Esophagus squamous epithelium (tissue), 5 donors: ENCODE data around the gene PRLR. TPM values are rescaled to one million over a fixed set of nuclear protein-coding genes. Genes with fewer than 3 reads are reported as not detected.
A peak's percentile ranks its signal among the peaks of the same experiment; 100 is the strongest.
"Not testable (repeated sequence)": the region's sequence is repeated elsewhere in the genome, so short reads cannot be mapped to it uniquely, and the experiment has no call there.

Source experiments
- DNase-seq: peaks from one replicate; lab custom pipeline; 2025; lab: John Stamatoyannopoulos, UW
- H3K27ac ChIP-seq, 4 donors: fragments of 200-600 bp; sonication (generic); one replicate each; pipeline ENCODE4 v1.5.1; 2016 to 2019; ENCODE audit warnings: mild to moderate bottlenecking in 1 of 4
- H3K27me3 ChIP-seq, 4 donors: fragments of 200-600 bp; sonication (generic); 1 replicate in 3 of 4; 2 replicates in 1 of 4; pipeline versions ENCODE4 v1.5.1 to v1.6.0; 2017 to 2021; ENCODE audit warnings: antibody characterized with exemption in 1 of 4
- H3K36me3 ChIP-seq, 3 donors: fragments of 200-600 bp; sonication (generic); one replicate each; pipeline ENCODE4 v1.5.1; 2016 to 2019
- H3K4me1 ChIP-seq, 3 donors: fragments of 200-600 bp; sonication (generic); one replicate each; pipeline ENCODE4 v1.5.1; 2017 to 2019
- H3K4me3 ChIP-seq, 4 donors: fragments of 200-600 bp; sonication (generic); 1 replicate in 3 of 4; 2 replicates in 1 of 4; pipeline ENCODE4 v1.5.1; 2016 to 2019; ENCODE audit warnings: mild to moderate bottlenecking in 2 of 4, moderate library complexity in 1 of 4
- H3K9me3 ChIP-seq, 3 donors: fragments of 200-600 bp; sonication (generic); one replicate each; pipeline ENCODE4 v1.5.1; 2016 to 2019
- POLR2A ChIP-seq, 4 donors: fragments of 450-650 bp; IDR thresholded peaks; one replicate each; pipeline ENCODE4 v1.6.1; 2017; ENCODE audit warnings: antibody characterized with exemption in 4 of 4, mild to moderate bottlenecking in 4 of 4, moderate library complexity in 3 of 4
- WGBS, 2 donors: methylation state at CpG; one replicate each; pipeline ENCODE4 v1.1.5; 2018; 5-methylcytosine and 5-hydroxymethylcytosine counted together
- intact Hi-C: fragments of 100-400 bp; cut with DNase I; formaldehyde crosslinking; loops from one replicate; pipeline ENCODE4 v1.15.0; 2022
- total RNA-seq, 4 donors: library from RNA; depleted of rRNA; stranded (reverse); fragments of >200 nt; gene quantifications; one replicate each; pipeline ENCODE4 v1.1.0, GENCODE V29; 2016
- TF ChIP-seq, protein P1 (sequence below), 6 experiments: fragments of 450-650 bp in 4 of 6; fragments of 200-600 bp in 2 of 6; sonication (generic) in 2 of 6; IDR thresholded peaks; one replicate each; pipeline ENCODE4 v1.5.1; 2016 to 2019; ENCODE audit warnings: antibody characterized with exemption in 6 of 6, mild to moderate bottlenecking in 4 of 6, moderate library complexity in 4 of 6
- donor health status: DM: yes; HTN: yes; CAD: no.

The PRLR gene
- total RNA-seq, 4 donors from 2014 or later: 1.5 to 2.8 (median 2.3) TPM

DNA sequence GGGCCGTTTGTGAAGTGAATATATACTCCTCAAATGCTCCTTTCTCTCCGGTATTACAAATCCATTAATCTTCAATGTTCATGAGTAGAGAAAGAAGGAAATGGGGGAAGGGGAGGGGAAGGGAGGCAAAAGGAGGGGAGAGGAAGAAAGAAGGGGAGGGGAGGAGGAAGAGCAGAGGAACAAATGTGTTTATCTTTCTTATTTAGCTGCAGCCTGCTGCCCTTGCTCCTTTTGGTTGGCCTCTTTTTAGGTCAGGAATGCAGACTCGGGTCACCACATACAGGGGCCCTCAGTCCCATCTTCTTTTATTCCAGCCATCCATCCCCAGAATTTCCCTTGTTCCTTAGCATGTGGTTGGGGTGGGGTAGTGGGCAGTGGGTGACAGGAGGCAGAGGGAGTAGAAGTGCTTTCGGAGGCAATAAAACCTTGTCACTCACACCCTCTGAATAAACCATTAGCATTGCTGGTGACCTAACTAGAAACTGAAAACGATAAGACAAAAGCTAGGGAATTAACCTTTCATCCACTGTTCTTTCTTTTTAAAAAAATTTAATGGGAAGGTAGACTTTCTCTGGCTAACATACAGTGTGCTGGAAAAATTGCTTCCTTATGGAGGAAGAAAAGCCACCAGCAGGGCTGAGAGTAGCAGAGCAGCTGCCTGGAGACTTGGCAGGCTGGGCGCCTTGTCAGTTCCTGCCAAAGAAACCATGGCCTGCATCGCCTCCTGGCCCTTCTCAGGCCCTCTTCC lies 16.8 kb upstream of the PRLR start:
- intact Hi-C loops: no loop called here
- TF ChIP-seq POLR2A (IDR thresholded peaks at IDR 0.05): no peak
- TF ChIP-seq, protein P1, sequence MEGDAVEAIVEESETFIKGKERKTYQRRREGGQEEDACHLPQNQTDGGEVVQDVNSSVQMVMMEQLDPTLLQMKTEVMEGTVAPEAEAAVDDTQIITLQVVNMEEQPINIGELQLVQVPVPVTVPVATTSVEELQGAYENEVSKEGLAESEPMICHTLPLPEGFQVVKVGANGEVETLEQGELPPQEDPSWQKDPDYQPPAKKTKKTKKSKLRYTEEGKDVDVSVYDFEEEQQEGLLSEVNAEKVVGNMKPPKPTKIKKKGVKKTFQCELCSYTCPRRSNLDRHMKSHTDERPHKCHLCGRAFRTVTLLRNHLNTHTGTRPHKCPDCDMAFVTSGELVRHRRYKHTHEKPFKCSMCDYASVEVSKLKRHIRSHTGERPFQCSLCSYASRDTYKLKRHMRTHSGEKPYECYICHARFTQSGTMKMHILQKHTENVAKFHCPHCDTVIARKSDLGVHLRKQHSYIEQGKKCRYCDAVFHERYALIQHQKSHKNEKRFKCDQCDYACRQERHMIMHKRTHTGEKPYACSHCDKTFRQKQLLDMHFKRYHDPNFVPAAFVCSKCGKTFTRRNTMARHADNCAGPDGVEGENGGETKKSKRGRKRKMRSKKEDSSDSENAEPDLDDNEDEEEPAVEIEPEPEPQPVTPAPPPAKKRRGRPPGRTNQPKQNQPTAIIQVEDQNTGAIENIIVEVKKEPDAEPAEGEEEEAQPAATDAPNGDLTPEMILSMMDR (IDR thresholded peaks at IDR 0.05): peak in 2 of 6 experiments; percentile 14 to 15

DNA sequence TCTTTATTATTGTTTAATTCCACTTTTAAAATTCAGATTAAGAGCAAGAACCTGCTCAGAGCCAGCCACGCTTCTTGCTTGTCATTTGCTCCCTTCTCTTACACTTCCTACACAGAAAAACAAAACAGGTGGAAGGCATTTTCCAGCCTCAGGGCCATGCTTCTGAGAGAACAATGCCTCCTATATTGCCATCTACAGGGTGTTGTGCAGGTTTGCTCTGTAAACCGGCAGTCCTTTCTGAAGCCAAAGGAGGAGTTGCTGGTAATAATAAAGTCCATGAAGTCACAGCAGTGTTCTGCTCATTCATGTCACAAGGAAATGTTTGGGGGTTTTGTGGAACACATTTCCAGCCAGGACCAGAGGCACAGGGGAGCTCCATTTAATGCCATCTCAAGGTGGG lies 16.1 kb upstream of the PRLR start:
- intact Hi-C loops: no loop called here
- H3K27ac ChIP-seq: peak overlapping the region in 1 of 4 donors; percentile 59

More for the DNA sequence above, 16.8 kb upstream of the PRLR start:
- no peaks in the 10 kb centered on the region for H3K27me3 ChIP-seq
- H3K36me3 ChIP-seq: no peaks in the 10 kb centered on the region
- peak overlapping the region in 1 of 4 donors; percentile 59 for H3K27ac ChIP-seq
- WGBS, 2 donors: 29 to 32% methylated on average over 7 of the region's 7 CpGs
- H3K9me3 ChIP-seq: no peaks in the 10 kb centered on the region
- no peak for DNase-seq
- peaks cover 7 to 34% (median 8%) of the 10 kb centered on the region in 3 donors for H3K4me1 ChIP-seq
- H3K4me3 ChIP-seq: no peak overlapping the region

DNA sequence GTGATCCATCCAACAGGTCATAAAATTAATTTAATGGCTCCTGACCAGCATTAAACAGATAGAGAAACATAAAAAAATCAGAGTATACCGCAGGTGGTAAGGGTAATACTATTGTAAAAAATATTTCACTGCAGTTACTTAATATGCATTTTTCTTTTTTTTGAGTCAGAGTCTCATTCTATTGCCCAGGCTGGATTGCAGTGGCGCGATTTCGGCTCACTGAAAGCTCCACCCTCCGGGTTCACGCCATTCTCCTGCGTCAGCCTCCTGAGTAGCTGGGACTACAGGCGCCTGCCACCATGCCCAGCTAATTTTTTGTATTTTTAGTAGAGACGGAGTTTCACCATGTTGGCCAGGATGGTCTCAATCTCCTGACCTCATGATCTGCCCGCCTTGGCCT lies 15.1 kb upstream of the PRLR start:
- H3K27me3 ChIP-seq, DNase-seq, H3K9me3 ChIP-seq, H3K36me3 ChIP-seq, H3K4me3 ChIP-seq, intact Hi-C loops, H3K27ac ChIP-seq: not testable (repeated sequence)
- WGBS, 2 donors: 89 to 97% methylated on average over 10 of the region's 10 CpGs
- peaks cover 7 to 34% (median 8%) of the 10 kb centered on the region in 3 donors for H3K4me1 ChIP-seq

More for the DNA sequence above, 16.1 kb upstream of the PRLR start:
- no peaks in the 10 kb centered on the region for H3K27me3 ChIP-seq
- no peak overlapping the region for H3K4me3 ChIP-seq
- H3K4me1 ChIP-seq: peaks cover 7 to 34% (median 8%) of the 10 kb centered on the region in 3 donors
- no peaks in the 10 kb centered on the region for H3K36me3 ChIP-seq
- TF ChIP-seq, protein P1 (IDR thresholded peaks at IDR 0.05): peak in 2 of 6 experiments; percentile 29 to 35
- TF ChIP-seq POLR2A (IDR thresholded peaks at IDR 0.05): no peak
- DNase-seq: no peak
- H3K9me3 ChIP-seq: no peaks in the 10 kb centered on the region
- WGBS, 2 donors: 52 to 78% methylated on average over 1 of the region's 2 CpGs

GRCh38 chr5:35244171-35244570 lies 13.9 kb upstream of the PRLR start:
- H3K9me3 ChIP-seq: no peaks in the 10 kb centered on the region
- WGBS, 2 donors: 69 to 100% methylated on average over 1 of the region's 1 CpG
- no peaks in the 10 kb centered on the region for H3K27me3 ChIP-seq
- DNase-seq: no peak
- H3K4me1 ChIP-seq: peaks cover 7 to 30% (median 8%) of the 10 kb centered on the region in 3 donors
- H3K36me3 ChIP-seq: no peaks in the 10 kb centered on the region
- no peak overlapping the region for H3K27ac ChIP-seq
- TF ChIP-seq POLR2A (IDR thresholded peaks at IDR 0.05): no peak
- TF ChIP-seq, protein P1 (IDR thresholded peaks at IDR 0.05): no peak
- intact Hi-C loops: no loop called here
- H3K4me3 ChIP-seq: no peak overlapping the region

GRCh38 chr5:35242702-35243258 lies 12.5 kb upstream of the PRLR start:
- intact Hi-C loops: no loop called here
- H3K27me3 ChIP-seq: no peaks in the 10 kb centered on the region
- no peaks in the 10 kb centered on the region for H3K36me3 ChIP-seq
- no peaks in the 10 kb centered on the region for H3K9me3 ChIP-seq
- TF ChIP-seq POLR2A (IDR thresholded peaks at IDR 0.05): no peak
- H3K27ac ChIP-seq: no peak overlapping the region
- no peak for DNase-seq
- 70 to 91% methylated on average over 4 of the region's 4 CpGs for WGBS, 2 donors
- H3K4me1 ChIP-seq: peaks cover 7 to 19% (median 8%) of the 10 kb centered on the region in 3 donors
- no peak overlapping the region for H3K4me3 ChIP-seq

- H3K9me3 ChIP-seq: no peaks in the 10 kb centered on the region
- H3K27ac ChIP-seq: no peak overlapping the region
- no peaks in the 10 kb centered on the region for H3K4me1 ChIP-seq
- intact Hi-C loops: no loop called here
- H3K4me3 ChIP-seq: no peak overlapping the region
- H3K36me3 ChIP-seq: no peaks in the 10 kb centered on the region
- 66 to 71% methylated on average over 1 of the region's 1 CpG for WGBS, 2 donors
- DNase-seq: no peak
- no peaks in the 10 kb centered on the region for H3K27me3 ChIP-seq
- no peak for TF ChIP-seq POLR2A (IDR thresholded peaks at IDR 0.05)
- TF ChIP-seq, protein P1 (IDR thresholded peaks at IDR 0.05): no peak
Measured at GRCh38 chr5:35240892-35241291, 10.6 kb upstream of the PRLR start.
